ENCODE data around the gene GSTM4. TPM values are rescaled to one million over a fixed set of nuclear protein-coding genes. Genes with fewer than 3 reads are reported as not detected.
"Not testable (repeated sequence)": the region's sequence is repeated elsewhere in the genome, so short reads cannot be mapped to it uniquely, and the experiment has no call there.

Gene GSTM4
- total RNA-seq, 1 experiment from 2014 or later: 11.9 TPM

- no peak overlapping the region for H3K4me3 Mint-ChIP-seq (ENCODE audit: unreplicated experiment)
- BruUV-seq (replicated peaks): no TSS peak
- H3K36me3 Mint-ChIP-seq (ENCODE audit: insufficient read depth, unreplicated experiment): no peaks in the 10 kb centered on the region
- no peaks in the 10 kb centered on the region for H3K27me3 ChIP-seq (replicated peaks; ENCODE audit: control insufficient read depth, insufficient read depth, low read length)
- no peak overlapping the region for H3K4me3 ChIP-seq (ENCODE audit: low read depth, low read length)
- H3K27me3 Mint-ChIP-seq (ENCODE audit: insufficient read depth, unreplicated experiment): no peaks in the 10 kb centered on the region
- TF ChIP-seq CTCF (IDR thresholded peaks at IDR 0.05; ENCODE audit: insufficient read depth in 1 of 2, low read depth in 1 of 2, low read length in 1 of 2, severe bottlenecking in 1 of 2, unreplicated experiment in 1 of 2): no peak
- DNase-seq: no peak
- H3K4me1 Mint-ChIP-seq (ENCODE audit: low read depth, unreplicated experiment): no peaks in the 10 kb centered on the region
- H3K4me1 ChIP-seq: no peaks in the 10 kb centered on the region
- CTCF ChIA-PET: interaction anchor here (1.0 kb wide), 1 partner anchor 47 kb away, joined by 3 read pairs; no protein-coding TSS in a partner anchor
- POLR2A ChIA-PET: no interaction called here
- H3K9me3 Mint-ChIP-seq (ENCODE audit: unreplicated experiment): no peaks in the 10 kb centered on the region
- no peaks in the 10 kb centered on the region for H3K36me3 ChIP-seq (ENCODE audit: control insufficient read depth, insufficient read depth, low read length)
- intact Hi-C loops (cut with micrococcal nuclease; ENCODE audit: unreplicated experiment): no loop called here
- no peaks in the 10 kb centered on the region for H3K9me3 ChIP-seq
- H3K27ac Mint-ChIP-seq (ENCODE audit: unreplicated experiment): no peak overlapping the region
These were observed 15.2 kb downstream of the GSTM4 start for GRCh38 chr1:109671067-109671466.

- H3K4me1 Mint-ChIP-seq (ENCODE audit: low read depth, unreplicated experiment); intact Hi-C loops (cut with micrococcal nuclease; ENCODE audit: unreplicated experiment); H3K9me3 ChIP-seq; CTCF ChIA-PET; H3K4me3 Mint-ChIP-seq (ENCODE audit: unreplicated experiment); H3K4me3 ChIP-seq (ENCODE audit: low read depth, low read length); H3K27me3 Mint-ChIP-seq (ENCODE audit: insufficient read depth, unreplicated experiment); DNase-seq; H3K9me3 Mint-ChIP-seq (ENCODE audit: unreplicated experiment); H3K36me3 Mint-ChIP-seq (ENCODE audit: insufficient read depth, unreplicated experiment); H3K36me3 ChIP-seq (ENCODE audit: control insufficient read depth, insufficient read depth, low read length); H3K27ac Mint-ChIP-seq (ENCODE audit: unreplicated experiment); BruUV-seq (replicated peaks); H3K27me3 ChIP-seq (replicated peaks; ENCODE audit: control insufficient read depth, insufficient read depth, low read length); H3K4me1 ChIP-seq; POLR2A ChIA-PET: not testable (repeated sequence)
These were observed 18.0 kb downstream of the GSTM4 start for GRCh38 chr1:109673861-109674260.

GRCh38 chr1:109676683-109677381, 20.9 kb downstream of the GSTM4 start:
- H3K4me1 Mint-ChIP-seq (ENCODE audit: low read depth, unreplicated experiment); H3K4me1 ChIP-seq; H3K27me3 ChIP-seq (replicated peaks; ENCODE audit: control insufficient read depth, insufficient read depth, low read length); POLR2A ChIA-PET; H3K27me3 Mint-ChIP-seq (ENCODE audit: insufficient read depth, unreplicated experiment); H3K4me3 ChIP-seq (ENCODE audit: low read depth, low read length); H3K9me3 ChIP-seq; H3K27ac Mint-ChIP-seq (ENCODE audit: unreplicated experiment); H3K4me3 Mint-ChIP-seq (ENCODE audit: unreplicated experiment); intact Hi-C loops (cut with micrococcal nuclease; ENCODE audit: unreplicated experiment); H3K9me3 Mint-ChIP-seq (ENCODE audit: unreplicated experiment); H3K36me3 Mint-ChIP-seq (ENCODE audit: insufficient read depth, unreplicated experiment); H3K36me3 ChIP-seq (ENCODE audit: control insufficient read depth, insufficient read depth, low read length); DNase-seq; CTCF ChIA-PET; BruUV-seq (replicated peaks): not testable (repeated sequence)

GRCh38 chr1:109677459-109677858, 21.6 kb downstream of the GSTM4 start:
- TF ChIP-seq CTCF (IDR thresholded peaks at IDR 0.05; ENCODE audit: insufficient read depth in 1 of 2, low read depth in 1 of 2, low read length in 1 of 2, severe bottlenecking in 1 of 2, unreplicated experiment in 1 of 2): no peak
- H3K27ac Mint-ChIP-seq (ENCODE audit: unreplicated experiment): no peak overlapping the region
- ChIA-PET CTCF (no interaction called here), POLR2A (no interaction called here)
- DNase-seq: no peak
- Histone ChIP-seq H3K27me3 (replicated peaks; ENCODE audit: control insufficient read depth, insufficient read depth, low read length) (no peaks in the 10 kb centered on the region), H3K36me3 (ENCODE audit: control insufficient read depth, insufficient read depth, low read length) (no peaks in the 10 kb centered on the region), H3K4me1 (no peaks in the 10 kb centered on the region), H3K4me3 (ENCODE audit: low read depth, low read length) (no peak overlapping the region), H3K9me3 (no peaks in the 10 kb centered on the region)
- intact Hi-C loops (cut with micrococcal nuclease; ENCODE audit: unreplicated experiment): no loop called here
- H3K4me1 Mint-ChIP-seq (ENCODE audit: low read depth, unreplicated experiment): no peaks in the 10 kb centered on the region
- no peak overlapping the region for H3K4me3 Mint-ChIP-seq (ENCODE audit: unreplicated experiment)
- no peaks in the 10 kb centered on the region for H3K36me3 Mint-ChIP-seq (ENCODE audit: insufficient read depth, unreplicated experiment)
- H3K27me3 Mint-ChIP-seq (ENCODE audit: insufficient read depth, unreplicated experiment): no peaks in the 10 kb centered on the region
- BruUV-seq (replicated peaks): no TSS peak
- no peaks in the 10 kb centered on the region for H3K9me3 Mint-ChIP-seq (ENCODE audit: unreplicated experiment)

- CTCF ChIA-PET: not testable (repeated sequence)
These were observed 22.7 kb downstream of the GSTM4 start for GRCh38 chr1:109678637-109679036.

GRCh38 chr1:109684777-109685176, 28.9 kb downstream of the GSTM4 start:
- H3K27ac Mint-ChIP-seq (ENCODE audit: unreplicated experiment); H3K4me1 Mint-ChIP-seq (ENCODE audit: low read depth, unreplicated experiment); H3K36me3 Mint-ChIP-seq (ENCODE audit: insufficient read depth, unreplicated experiment); H3K4me3 ChIP-seq (ENCODE audit: low read depth, low read length); H3K36me3 ChIP-seq (ENCODE audit: control insufficient read depth, insufficient read depth, low read length); H3K27me3 Mint-ChIP-seq (ENCODE audit: insufficient read depth, unreplicated experiment); H3K9me3 ChIP-seq; CTCF ChIA-PET; H3K9me3 Mint-ChIP-seq (ENCODE audit: unreplicated experiment); DNase-seq; H3K4me3 Mint-ChIP-seq (ENCODE audit: unreplicated experiment); H3K27me3 ChIP-seq (replicated peaks; ENCODE audit: control insufficient read depth, insufficient read depth, low read length); H3K4me1 ChIP-seq; POLR2A ChIA-PET; BruUV-seq (replicated peaks); intact Hi-C loops (cut with micrococcal nuclease; ENCODE audit: unreplicated experiment): not testable (repeated sequence)

More at GRCh38 chr1:109678637-109679036, 22.7 kb downstream of the GSTM4 start:
- H3K4me3 ChIP-seq (ENCODE audit: low read depth, low read length); H3K9me3 ChIP-seq; H3K4me1 ChIP-seq; H3K36me3 Mint-ChIP-seq (ENCODE audit: insufficient read depth, unreplicated experiment); H3K27ac Mint-ChIP-seq (ENCODE audit: unreplicated experiment); H3K9me3 Mint-ChIP-seq (ENCODE audit: unreplicated experiment); H3K4me1 Mint-ChIP-seq (ENCODE audit: low read depth, unreplicated experiment); H3K4me3 Mint-ChIP-seq (ENCODE audit: unreplicated experiment); DNase-seq; intact Hi-C loops (cut with micrococcal nuclease; ENCODE audit: unreplicated experiment); BruUV-seq (replicated peaks); H3K27me3 Mint-ChIP-seq (ENCODE audit: insufficient read depth, unreplicated experiment); H3K36me3 ChIP-seq (ENCODE audit: control insufficient read depth, insufficient read depth, low read length); POLR2A ChIA-PET; H3K27me3 ChIP-seq (replicated peaks; ENCODE audit: control insufficient read depth, insufficient read depth, low read length): not testable (repeated sequence)
